Stimulated activated CD4-positive, alpha-beta T cell treated with anti-CD3 and anti-CD28 coated beads, Interleukin-2, amount 100 ng/mL, for 48 hours (primary cell): ENCODE data around the gene IFTAP.
"Not testable (repeated sequence)": the region's sequence is repeated elsewhere in the genome, so short reads cannot be mapped to it uniquely, and the experiment has no call there.

Experiments
- DNase-seq, 2 donors: peaks; one replicate each; pipeline ENCODE4 v3.0.0-alpha.2; 2020

IFTAP gene

GRCh38 chr11:36657610-36658267, 63.4 kb downstream of the IFTAP start:
- no peak for DNase-seq

GRCh38 chr11:36661359-36661758, 67.1 kb downstream of the IFTAP start:
- DNase-seq, result not testable (repeated sequence)

- DNase-seq, result peak; percentile 6 to 8
Measured at GRCh38 chr11:36672815-36673450, 78.6 kb downstream of the IFTAP start.

- not testable (repeated sequence) for DNase-seq
Measured at GRCh38 chr11:36679547-36679946, 85.2 kb downstream of the IFTAP start.

GRCh38 chr11:36683818-36684217, 89.5 kb downstream of the IFTAP start:
- no peak for DNase-seq

GRCh38 chr11:36684840-36685801, 90.8 kb downstream of the IFTAP start:
- DNase-seq, result no peak

GRCh38 chr11:36688132-36688531, 93.8 kb downstream of the IFTAP start:
- no peak for DNase-seq

GRCh38 chr11:36688571-36689291, 94.4 kb downstream of the IFTAP start:
- no peak for DNase-seq

- DNase-seq, result no peak
Measured at GRCh38 chr11:36689442-36689841, 95.1 kb downstream of the IFTAP start.

GRCh38 chr11:36692704-36693103, 98.4 kb downstream of the IFTAP start:
- no peak for DNase-seq

- DNase-seq, result no peak
Measured at GRCh38 chr11:36693139-36693843, 99.0 kb downstream of the IFTAP start.

- DNase-seq, result no peak
Measured at GRCh38 chr11:36695111-36695510, 100.8 kb downstream of the IFTAP start.

GRCh38 chr11:36695571-36695970, 101.3 kb downstream of the IFTAP start:
- DNase-seq, result no peak

- no peak for DNase-seq
Measured at GRCh38 chr11:36696550-36696949, 102.2 kb downstream of the IFTAP start.

GRCh38 chr11:36699271-36699670, 105.0 kb downstream of the IFTAP start:
- no peak for DNase-seq

- DNase-seq, result no peak
Measured at GRCh38 chr11:36700246-36700645, 105.9 kb downstream of the IFTAP start.

GRCh38 chr11:36702330-36703054, 108.2 kb downstream of the IFTAP start:
- no peak for DNase-seq

GRCh38 chr11:36703055-36703404, 108.7 kb downstream of the IFTAP start:
- DNase-seq, result no peak
